ENCODE results near the gene ADCY6.
A peak's percentile ranks its signal among the peaks of the same experiment; 100 is the strongest.

ADCY6 gene

DNA sequence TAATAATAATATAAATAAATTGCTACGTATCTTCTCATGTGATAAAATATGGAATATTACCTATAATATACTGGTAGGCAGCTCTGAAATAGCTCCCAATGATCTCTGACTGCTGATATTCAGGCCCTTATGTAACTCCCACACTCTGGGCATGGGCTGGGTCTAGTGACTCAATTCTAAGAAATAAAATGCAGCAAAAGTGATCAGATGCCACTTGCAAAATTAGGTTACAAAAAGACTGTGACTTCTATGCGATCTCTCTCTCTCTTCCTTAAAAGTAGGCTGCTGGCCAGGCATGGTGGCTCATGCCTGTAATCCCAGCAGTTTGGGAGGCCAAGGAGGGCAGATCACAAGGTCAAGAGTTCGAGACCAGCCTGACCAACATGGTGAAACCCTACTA, 19.1 kb upstream of the ADCY6 start:
- TF ChIP-seq YY1 (IDR thresholded peaks at IDR 0.05; ENCODE audit: insufficient read depth, insufficient read length) (no peak), ZNF274 (IDR thresholded peaks at IDR 0.05; ENCODE audit: low read depth, low read length) (no peak), SUZ12 (IDR thresholded peaks at IDR 0.05; ENCODE audit: extremely low read depth, insufficient read depth, insufficient read length) (no peak)
- no peak for DNase-seq (ENCODE audit: low read depth, low spot score)
- Histone ChIP-seq H3K36me3 (ENCODE audit: insufficient read depth, insufficient read length, low read length) (no peaks in the 10 kb centered on the region), H3K9ac (ENCODE audit: insufficient read length, low read depth) (no peak overlapping the region), H3K27me3 (ENCODE audit: insufficient read depth, insufficient read length) (no peaks in the 10 kb centered on the region), H3K4me3 (ENCODE audit: insufficient read length, low read depth) (no peak overlapping the region), H3K4me1 (ENCODE audit: insufficient read depth, insufficient read length) (peaks cover 27% of the 10 kb centered on the region), H3K9me3 (ENCODE audit: insufficient read depth, low read length) (no peaks in the 10 kb centered on the region)

DNA sequence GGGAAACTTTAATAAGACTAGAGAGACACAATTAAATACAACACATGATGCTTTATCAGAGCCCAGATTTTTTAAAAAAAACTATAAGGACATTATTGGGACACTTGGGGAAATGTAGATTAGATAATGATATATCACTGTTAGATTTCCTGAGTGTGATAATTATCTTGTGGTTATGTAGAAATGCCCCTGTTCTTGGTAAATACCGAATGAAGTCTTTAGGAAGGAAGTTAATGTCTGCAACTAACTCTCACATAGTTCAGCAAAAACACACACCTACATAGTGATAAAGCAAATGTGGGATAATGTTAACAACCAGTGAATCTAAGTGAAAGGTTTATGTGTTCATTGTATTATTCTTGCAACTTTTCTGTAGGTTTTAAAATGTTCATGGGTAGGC, 14.8 kb upstream of the ADCY6 start:
- Histone ChIP-seq H3K4me1 (ENCODE audit: insufficient read depth, insufficient read length) (peaks cover 9% of the 10 kb centered on the region), H3K27me3 (ENCODE audit: insufficient read depth, insufficient read length) (no peaks in the 10 kb centered on the region), H3K9ac (ENCODE audit: insufficient read length, low read depth) (no peak overlapping the region), H3K4me3 (ENCODE audit: insufficient read length, low read depth) (no peak overlapping the region), H3K9me3 (ENCODE audit: insufficient read depth, low read length) (no peaks in the 10 kb centered on the region), H3K36me3 (ENCODE audit: insufficient read depth, insufficient read length, low read length) (no peaks in the 10 kb centered on the region)
- no peak for TF ChIP-seq SUZ12 (IDR thresholded peaks at IDR 0.05; ENCODE audit: extremely low read depth, insufficient read depth, insufficient read length)
- no peak for TF ChIP-seq ZNF274 (IDR thresholded peaks at IDR 0.05; ENCODE audit: low read depth, low read length)
- no peak for TF ChIP-seq YY1 (IDR thresholded peaks at IDR 0.05; ENCODE audit: insufficient read depth, insufficient read length)
- no peak for DNase-seq (ENCODE audit: low read depth, low spot score)

DNA sequence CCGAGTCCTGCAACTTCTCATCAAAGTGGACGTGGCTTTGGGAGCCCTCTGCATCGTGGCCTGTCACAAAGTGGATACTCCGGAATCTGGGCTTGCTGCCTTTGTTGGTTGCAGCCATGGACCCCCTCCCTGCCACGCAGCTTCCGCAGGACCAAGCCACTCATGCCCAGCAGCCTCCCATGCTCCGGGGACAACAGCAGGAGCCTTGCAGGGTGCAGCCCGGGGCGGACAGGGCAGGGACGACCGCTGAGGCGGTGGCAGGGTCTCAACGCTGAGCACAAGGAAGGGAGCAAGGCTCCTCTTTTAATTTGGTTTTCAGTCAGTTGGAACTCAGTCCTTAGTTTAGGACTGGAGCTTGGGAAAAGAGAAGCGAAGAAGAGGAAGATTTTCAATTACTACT, 12.1 kb upstream of the ADCY6 start:
- H3K4me1 ChIP-seq (ENCODE audit: insufficient read depth, insufficient read length), result peaks cover 15% of the 10 kb centered on the region
- no peak overlapping the region for H3K9ac ChIP-seq (ENCODE audit: insufficient read length, low read depth)

DNA sequence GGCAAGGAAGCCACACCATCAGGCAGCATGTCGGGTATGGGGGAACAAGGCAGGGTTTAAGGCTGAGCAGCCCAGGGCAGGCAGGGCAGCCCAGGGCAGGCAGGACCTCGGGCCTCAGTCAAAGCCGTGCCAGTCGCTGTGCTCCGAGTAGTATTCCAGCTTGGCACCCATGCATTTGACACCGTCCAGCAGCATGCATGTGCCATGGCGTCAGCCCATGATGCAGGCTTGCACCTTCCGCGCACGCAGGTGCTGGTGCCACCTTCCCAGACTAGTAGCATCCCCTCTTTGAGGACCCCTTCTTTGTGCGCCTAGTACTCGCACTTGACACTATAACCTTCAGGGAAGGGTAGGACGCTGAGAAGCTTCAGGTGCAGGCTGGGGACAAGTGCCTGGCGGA, 11.6 kb upstream of the ADCY6 start:
- Histone ChIP-seq H3K9me3 (ENCODE audit: insufficient read depth, low read length) (no peaks in the 10 kb centered on the region), H3K4me1 (ENCODE audit: insufficient read depth, insufficient read length) (peaks cover 15% of the 10 kb centered on the region), H3K36me3 (ENCODE audit: insufficient read depth, insufficient read length, low read length) (no peaks in the 10 kb centered on the region), H3K27me3 (ENCODE audit: insufficient read depth, insufficient read length) (no peaks in the 10 kb centered on the region), H3K9ac (ENCODE audit: insufficient read length, low read depth) (no peak overlapping the region), H3K4me3 (ENCODE audit: insufficient read length, low read depth) (no peak overlapping the region)
- DNase-seq (ENCODE audit: low read depth, low spot score), result no peak
- no peak for TF ChIP-seq SUZ12 (IDR thresholded peaks at IDR 0.05; ENCODE audit: extremely low read depth, insufficient read depth, insufficient read length)
- TF ChIP-seq ZNF274 (IDR thresholded peaks at IDR 0.05; ENCODE audit: low read depth, low read length), result no peak
- TF ChIP-seq YY1 (IDR thresholded peaks at IDR 0.05; ENCODE audit: insufficient read depth, insufficient read length), result no peak

More for the DNA sequence above, 12.1 kb upstream of the ADCY6 start:
- Histone ChIP-seq H3K27me3 (ENCODE audit: insufficient read depth, insufficient read length) (no peaks in the 10 kb centered on the region), H3K4me3 (ENCODE audit: insufficient read length, low read depth) (no peak overlapping the region), H3K9me3 (ENCODE audit: insufficient read depth, low read length) (no peaks in the 10 kb centered on the region), H3K36me3 (ENCODE audit: insufficient read depth, insufficient read length, low read length) (no peaks in the 10 kb centered on the region)
- DNase-seq (ENCODE audit: low read depth, low spot score), result no peak
- TF ChIP-seq SUZ12 (IDR thresholded peaks at IDR 0.05; ENCODE audit: extremely low read depth, insufficient read depth, insufficient read length) (no peak), YY1 (IDR thresholded peaks at IDR 0.05; ENCODE audit: insufficient read depth, insufficient read length) (no peak), ZNF274 (IDR thresholded peaks at IDR 0.05; ENCODE audit: low read depth, low read length) (no peak)

DNA sequence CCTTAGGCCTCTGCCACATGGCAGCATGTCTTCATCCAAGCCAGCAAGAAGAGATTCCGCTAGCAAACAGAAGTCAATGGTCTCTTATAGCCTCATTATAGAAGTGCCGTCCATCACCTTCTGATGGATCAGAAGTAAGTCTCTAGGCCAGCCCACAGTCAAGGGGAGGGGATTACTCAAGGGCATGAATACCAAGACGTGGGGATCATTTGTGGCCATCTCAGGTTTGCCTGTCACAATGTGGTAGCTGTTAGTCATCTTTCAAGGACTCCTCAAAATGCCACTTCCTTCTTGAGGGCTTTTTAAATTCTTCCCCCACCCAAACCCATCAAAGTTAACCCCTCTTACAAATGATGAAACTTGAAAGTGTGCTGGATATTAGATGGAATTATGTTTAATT, 8.1 kb upstream of the ADCY6 start:
- H3K36me3 ChIP-seq (ENCODE audit: insufficient read depth, insufficient read length, low read length), result no peaks in the 10 kb centered on the region
- H3K4me3 ChIP-seq (ENCODE audit: insufficient read length, low read depth), result no peak overlapping the region
- TF ChIP-seq ZNF274 (IDR thresholded peaks at IDR 0.05; ENCODE audit: low read depth, low read length) (no peak), YY1 (IDR thresholded peaks at IDR 0.05; ENCODE audit: insufficient read depth, insufficient read length) (no peak), SUZ12 (IDR thresholded peaks at IDR 0.05; ENCODE audit: extremely low read depth, insufficient read depth, insufficient read length) (no peak)
- no peaks in the 10 kb centered on the region for H3K27me3 ChIP-seq (ENCODE audit: insufficient read depth, insufficient read length)
- peaks cover 19% of the 10 kb centered on the region for H3K4me1 ChIP-seq (ENCODE audit: insufficient read depth, insufficient read length)
- no peak for DNase-seq (ENCODE audit: low read depth, low spot score)
- H3K9ac ChIP-seq (ENCODE audit: insufficient read length, low read depth), result no peak overlapping the region
- no peaks in the 10 kb centered on the region for H3K9me3 ChIP-seq (ENCODE audit: insufficient read depth, low read length)

DNA sequence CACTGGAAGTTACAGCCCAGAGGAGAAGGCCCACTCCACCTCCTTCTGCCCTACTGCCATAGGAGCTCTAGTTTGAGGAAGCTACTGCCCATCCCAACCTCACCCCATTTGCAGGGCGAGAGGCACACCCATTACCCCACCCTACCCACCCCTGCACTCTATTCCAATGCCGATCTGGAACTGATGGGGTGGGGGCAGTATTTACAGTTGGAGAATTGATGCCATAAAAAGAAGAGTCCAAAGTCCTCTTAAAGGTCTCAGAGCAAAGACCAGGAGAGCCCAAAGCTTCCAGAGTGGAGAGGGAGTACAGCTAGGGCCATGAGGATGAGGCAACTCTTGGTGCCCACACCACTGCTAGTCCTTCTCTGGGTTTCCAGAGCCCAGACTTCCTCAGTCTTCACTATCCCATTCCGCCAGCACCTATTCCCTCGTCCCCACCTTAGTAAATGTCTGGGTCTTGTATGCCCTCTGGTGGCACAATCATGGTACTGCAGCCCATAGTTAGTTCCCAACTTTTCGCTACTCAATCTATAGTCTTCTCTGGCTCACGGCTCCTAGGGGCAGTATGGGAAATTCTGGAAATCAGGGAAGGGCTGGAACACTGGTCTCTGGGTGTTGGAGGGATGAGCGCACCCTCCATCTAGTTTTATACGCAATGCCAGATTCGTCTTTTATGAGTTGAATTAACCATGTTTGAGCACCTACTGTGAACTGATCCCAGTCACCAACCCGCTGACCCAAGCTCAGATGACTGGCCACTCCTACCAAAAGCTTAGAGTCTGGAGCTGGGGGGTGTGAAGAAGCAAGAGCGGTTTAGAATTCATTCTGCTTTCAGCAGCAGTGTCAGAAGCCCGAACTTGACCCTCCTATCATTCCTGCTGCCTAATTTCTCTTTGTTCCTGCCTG, 6.9 kb upstream of the ADCY6 start:
- peak; percentile 82 for DNase-seq (ENCODE audit: low read depth, low spot score)
- no peaks in the 10 kb centered on the region for H3K27me3 ChIP-seq (ENCODE audit: insufficient read depth, insufficient read length)
- H3K9ac ChIP-seq (ENCODE audit: insufficient read length, low read depth), result no peak overlapping the region
- peaks cover 12% of the 10 kb centered on the region for H3K4me1 ChIP-seq (ENCODE audit: insufficient read depth, insufficient read length)
- TF ChIP-seq YY1 (IDR thresholded peaks at IDR 0.05; ENCODE audit: insufficient read depth, insufficient read length) (no peak), SUZ12 (IDR thresholded peaks at IDR 0.05; ENCODE audit: extremely low read depth, insufficient read depth, insufficient read length) (no peak), ZNF274 (IDR thresholded peaks at IDR 0.05; ENCODE audit: low read depth, low read length) (no peak)
- H3K4me3 ChIP-seq (ENCODE audit: insufficient read length, low read depth), result no peak overlapping the region
- no peaks in the 10 kb centered on the region for H3K36me3 ChIP-seq (ENCODE audit: insufficient read depth, insufficient read length, low read length)
- no peaks in the 10 kb centered on the region for H3K9me3 ChIP-seq (ENCODE audit: insufficient read depth, low read length)

DNA sequence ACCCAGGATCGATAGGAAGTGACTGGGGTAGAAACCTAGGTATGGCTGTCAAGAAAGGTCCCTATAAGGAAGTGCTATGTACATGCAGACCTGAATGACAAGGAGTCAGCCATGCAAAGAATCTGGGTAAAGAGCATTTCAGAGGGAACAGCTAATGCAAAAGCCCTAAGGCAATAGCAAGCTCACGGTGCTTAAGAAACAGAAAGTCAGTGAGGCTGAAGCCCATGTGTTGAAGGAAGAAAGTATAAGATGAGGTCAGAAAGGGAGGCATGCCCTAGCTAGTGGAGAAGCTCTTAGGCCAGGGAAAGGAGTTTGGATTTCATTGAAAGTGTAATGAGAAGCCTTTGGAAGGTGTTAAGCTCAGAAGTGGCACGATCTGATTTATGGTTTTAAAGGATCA, 6.0 kb upstream of the ADCY6 start:
- H3K9ac ChIP-seq (ENCODE audit: insufficient read length, low read depth), result no peak overlapping the region

More for the DNA sequence above, 6.0 kb upstream of the ADCY6 start:
- Histone ChIP-seq H3K27me3 (ENCODE audit: insufficient read depth, insufficient read length) (no peaks in the 10 kb centered on the region), H3K36me3 (ENCODE audit: insufficient read depth, insufficient read length, low read length) (no peaks in the 10 kb centered on the region), H3K4me1 (ENCODE audit: insufficient read depth, insufficient read length) (peaks cover 16% of the 10 kb centered on the region), H3K4me3 (ENCODE audit: insufficient read length, low read depth) (no peak overlapping the region), H3K9me3 (ENCODE audit: insufficient read depth, low read length) (no peaks in the 10 kb centered on the region)
- peak; percentile 70 for DNase-seq (ENCODE audit: low read depth, low spot score)
- no peak for TF ChIP-seq SUZ12 (IDR thresholded peaks at IDR 0.05; ENCODE audit: extremely low read depth, insufficient read depth, insufficient read length)

All from NT2/D1 (cell line).